Esophagus muscularis mucosa (tissue), 3 donors: ENCODE results near the gene FGF9.

Source experiments
- CTCF ChIP-seq, 3 experiments: fragments of 200-600 bp in 2 of 3; fragments of 450-650 bp in 1 of 3; sonication (generic) in 2 of 3; IDR thresholded peaks; one replicate each; pipeline ENCODE4 v1.5.1; 2017 to 2019; ENCODE audit warnings: antibody characterized with exemption in 3 of 3, mild to moderate bottlenecking in 2 of 3, moderate library complexity in 1 of 3
- POLR2AphosphoS5 ChIP-seq, 2 donors: sonication (generic); formaldehyde crosslinking; IDR thresholded peaks; one replicate each; pipeline ENCODE4 v1.6.1; 2017; ENCODE audit warnings: antibody characterized with exemption in 2 of 2

DNA sequence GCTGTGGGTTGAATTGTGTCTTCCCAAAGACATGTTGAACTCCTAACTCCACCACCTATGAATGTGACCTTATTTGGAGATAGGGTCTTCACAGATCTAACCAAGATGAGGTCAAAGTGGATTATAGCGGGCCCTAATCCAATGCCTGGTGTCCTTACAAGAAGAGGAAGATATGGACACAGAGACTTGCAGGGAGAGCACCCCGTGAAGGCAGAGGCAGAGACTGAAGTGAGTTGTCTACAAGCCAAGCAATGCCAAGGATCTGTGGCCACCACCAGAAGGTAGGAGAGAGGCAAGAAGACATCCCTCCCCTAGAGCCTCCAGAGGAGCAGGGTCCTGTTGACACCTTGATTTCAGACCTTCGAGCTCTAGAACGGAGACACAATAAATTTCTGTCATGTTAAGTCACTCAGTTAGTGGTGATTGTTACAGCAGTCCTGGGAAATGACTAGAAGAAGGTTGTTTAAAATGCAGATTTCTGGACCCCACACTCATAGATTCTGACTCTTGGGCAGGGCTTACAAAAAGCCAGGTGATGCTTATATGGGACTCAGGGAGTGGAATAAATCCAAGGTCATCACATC is 70.6 kb downstream of the FGF9 start:
- TF ChIP-seq POLR2AphosphoS5 (IDR thresholded peaks at IDR 0.05) (no peak), CTCF (IDR thresholded peaks at IDR 0.05) (no peak)
